HG02798 (cell line): ENCODE data around the gene TPTE.
"Not testable (repeated sequence)": the region's sequence is repeated elsewhere in the genome, so short reads cannot be mapped to it uniquely, and the experiment has no call there.

ENCODE experiments used
- ATAC-seq: cut with Tn5 transposase; IDR thresholded peaks from one replicate; pipeline ENCODE4 v1.9.1; 2021; ENCODE audit warnings: mild to moderate bottlenecking; ENCODE audit not compliant: unreplicated experiment, poor library complexity

TPTE gene

GRCh38 chr21:10521091-10521598, at the start of gene TPTE:
Gene TPTE (plus strand): TSS chr21:10521583. CDS start chr21:10538724, 17,141 bp downstream.
- ATAC-seq: no peak

- ATAC-seq: not testable (repeated sequence)
Observed at GRCh38 chr21:10471999-10472398, 49.4 kb upstream of the TPTE start.

GRCh38 chr21:10477794-10478193, 43.6 kb upstream of the TPTE start:
- not testable (repeated sequence) for ATAC-seq

GRCh38 chr21:10479875-10480274, 41.5 kb upstream of the TPTE start:
- not testable (repeated sequence) for ATAC-seq

GRCh38 chr21:10484864-10485263, 36.5 kb upstream of the TPTE start:
- ATAC-seq: not testable (repeated sequence)

- ATAC-seq: not testable (repeated sequence)
Observed at GRCh38 chr21:10490453-10490852, 30.9 kb upstream of the TPTE start.

GRCh38 chr21:10511116-10511515, 10.3 kb upstream of the TPTE start:
- no peak for ATAC-seq

GRCh38 chr21:10516889-10517288, 4.5 kb upstream of the TPTE start:
- ATAC-seq: not testable (repeated sequence)

- ATAC-seq: not testable (repeated sequence)
Observed at GRCh38 chr21:10517904-10518303, 3.5 kb upstream of the TPTE start.

- not testable (repeated sequence) for ATAC-seq
Observed at GRCh38 chr21:10521835-10522500, 585 bp downstream of the TPTE start.

GRCh38 chr21:10539956-10540355, 18.6 kb downstream of the TPTE start:
- no peak for ATAC-seq

GRCh38 chr21:10544376-10544775, 23.0 kb downstream of the TPTE start:
- ATAC-seq: not testable (repeated sequence)

- not testable (repeated sequence) for ATAC-seq
Observed at GRCh38 chr21:10547868-10548267, 26.5 kb downstream of the TPTE start.

GRCh38 chr21:10548331-10548954, 27.1 kb downstream of the TPTE start:
- ATAC-seq: not testable (repeated sequence)

GRCh38 chr21:10570803-10571202, 49.4 kb downstream of the TPTE start:
- ATAC-seq: not testable (repeated sequence)

- ATAC-seq: not testable (repeated sequence)
Observed at GRCh38 chr21:10574531-10575310, 53.3 kb downstream of the TPTE start.

GRCh38 chr21:10575311-10575667, 53.9 kb downstream of the TPTE start:
- ATAC-seq: no peak

- not testable (repeated sequence) for ATAC-seq
Observed at GRCh38 chr21:10578910-10579309, 57.5 kb downstream of the TPTE start.

GRCh38 chr21:10589115-10589514, 67.7 kb downstream of the TPTE start:
- ATAC-seq: not testable (repeated sequence)

- ATAC-seq: not testable (repeated sequence)
Observed at GRCh38 chr21:10607074-10607473, 85.7 kb downstream of the TPTE start.

GRCh38 chr21:10614285-10614684, 92.9 kb downstream of the TPTE start:
- not testable (repeated sequence) for ATAC-seq
